ENCODE data around the gene GATA6. TPM values are rescaled to one million over a fixed set of nuclear protein-coding genes. Genes with fewer than 3 reads are reported as not detected.
A peak's percentile ranks its signal among the peaks of the same experiment; 100 is the strongest.

Gene GATA6
- polyA plus RNA-seq, 1 donor from 2014 or later: not detected

DNA sequence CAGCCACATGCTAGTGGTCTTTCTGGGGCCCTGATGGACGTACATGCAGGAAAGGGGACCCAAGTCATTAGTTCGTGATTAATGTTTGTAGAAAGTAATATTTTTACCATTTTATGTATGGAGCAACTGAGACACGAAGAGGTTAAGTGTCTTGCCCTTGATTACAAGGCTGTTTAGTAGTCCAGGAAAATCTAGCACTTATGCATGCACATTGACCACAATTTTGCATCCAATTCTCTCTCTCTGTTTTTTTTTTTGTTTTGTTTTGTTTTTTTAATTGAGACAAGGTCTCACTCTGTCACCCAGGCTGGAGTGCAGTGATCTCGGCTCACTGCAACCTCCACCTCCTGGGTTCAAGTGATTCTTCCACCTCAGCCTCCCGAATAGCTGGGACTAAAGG is 8.3 kb upstream of the GATA6 start:
- peaks cover 0 to 5% (median 3%) of the 10 kb centered on the region in 3 donors for H3K9me3 Mint-ChIP-seq
- H3K4me1 Mint-ChIP-seq: no peaks in the 10 kb centered on the region
- H3K4me3 Mint-ChIP-seq: no peak overlapping the region
- H3K27me3 Mint-ChIP-seq: peaks cover 30% of the 10 kb centered on the region
- H3K27ac Mint-ChIP-seq: no peak overlapping the region
- no peaks in the 10 kb centered on the region for H3K36me3 Mint-ChIP-seq

DNA sequence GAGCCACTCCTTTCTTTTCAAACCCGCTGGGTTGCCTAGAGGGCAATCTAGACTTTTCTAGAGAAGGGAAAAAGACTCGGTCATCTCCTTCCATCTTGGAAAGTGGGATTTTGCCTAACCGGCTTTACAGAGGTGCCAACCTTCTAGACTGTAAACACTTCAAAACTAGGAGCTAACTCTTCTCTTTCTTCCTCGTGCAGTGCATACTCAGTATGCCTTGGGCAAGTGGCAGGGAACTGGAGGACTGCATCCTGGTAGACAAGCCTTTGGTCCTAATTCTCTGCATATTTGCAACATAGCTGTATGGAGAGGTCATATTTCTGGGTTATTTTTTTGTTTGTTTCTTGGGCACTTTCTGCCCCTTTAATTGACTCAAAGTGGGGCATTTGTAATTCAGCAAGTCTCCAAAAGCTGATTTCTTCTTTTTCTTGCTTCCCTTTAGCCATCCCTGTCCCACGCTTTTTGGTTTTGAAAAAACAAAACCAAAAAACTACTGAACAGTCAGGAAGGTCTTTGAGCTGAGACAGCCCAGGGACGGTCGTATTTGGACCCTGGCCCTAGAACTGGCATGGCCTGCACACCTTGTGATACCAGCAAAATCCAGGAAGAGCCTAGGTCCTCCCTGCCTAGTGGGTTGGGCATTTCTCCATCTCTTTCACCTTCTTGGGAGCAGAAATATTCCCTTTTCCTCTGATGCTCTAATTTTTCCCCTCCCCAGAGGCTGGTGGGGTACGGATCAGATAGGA is 5.8 kb upstream of the GATA6 start:
- no peaks in the 10 kb centered on the region for H3K36me3 Mint-ChIP-seq
- H3K4me1 Mint-ChIP-seq: peaks cover 0 to 4% (median 1%) of the 10 kb centered on the region in 3 donors
- no peak overlapping the region for H3K4me3 Mint-ChIP-seq
- peaks cover 0 to 3% (median 3%) of the 10 kb centered on the region in 3 donors for H3K9me3 Mint-ChIP-seq
- no peak overlapping the region for H3K27ac Mint-ChIP-seq
- H3K27me3 Mint-ChIP-seq: peaks cover 52% of the 10 kb centered on the region

DNA sequence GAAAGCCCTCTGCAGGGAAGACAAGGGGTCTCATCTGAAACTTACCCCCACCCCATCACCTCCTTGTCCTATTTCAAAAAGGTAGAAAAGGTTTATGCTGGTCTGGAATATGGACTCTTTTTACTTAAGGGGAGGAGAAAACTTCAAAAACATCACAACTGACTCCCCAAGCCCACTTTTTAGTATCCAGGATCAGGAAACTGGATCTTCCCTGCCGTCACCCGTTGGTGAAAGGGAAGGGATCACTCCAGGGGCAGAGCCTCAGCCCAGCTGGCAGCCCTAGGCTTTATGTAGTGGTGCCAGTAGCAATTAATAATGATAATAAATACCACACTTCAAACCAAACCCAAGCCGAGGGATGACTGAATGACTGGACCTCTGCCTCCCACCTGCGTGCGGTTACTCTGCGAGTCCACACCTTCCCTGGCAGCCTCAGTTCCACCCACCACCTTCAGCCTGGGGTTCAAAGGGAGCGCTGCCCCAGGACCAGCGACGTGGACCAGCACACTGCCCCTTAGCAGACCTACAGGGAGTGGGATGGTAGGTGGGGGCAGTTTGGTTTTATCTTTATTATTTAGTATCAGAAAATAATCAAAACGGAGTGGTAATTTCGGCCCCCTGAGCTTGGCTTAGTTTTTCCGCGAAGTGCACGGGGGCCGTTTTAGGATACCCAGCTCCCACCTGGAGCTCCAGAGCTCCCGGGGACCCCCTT is 4.9 kb upstream of the GATA6 start:
- Mint-ChIP-seq H3K36me3 (no peaks in the 10 kb centered on the region), H3K27ac (no peak overlapping the region), H3K4me3 (peak overlapping the region in 1 of 4 donors; percentile 23), H3K4me1 (peaks cover 0 to 5% (median 3%) of the 10 kb centered on the region in 3 donors), H3K27me3 (peaks cover 52% of the 10 kb centered on the region), H3K9me3 (peaks cover 0 to 3% (median 0%) of the 10 kb centered on the region in 3 donors)

DNA sequence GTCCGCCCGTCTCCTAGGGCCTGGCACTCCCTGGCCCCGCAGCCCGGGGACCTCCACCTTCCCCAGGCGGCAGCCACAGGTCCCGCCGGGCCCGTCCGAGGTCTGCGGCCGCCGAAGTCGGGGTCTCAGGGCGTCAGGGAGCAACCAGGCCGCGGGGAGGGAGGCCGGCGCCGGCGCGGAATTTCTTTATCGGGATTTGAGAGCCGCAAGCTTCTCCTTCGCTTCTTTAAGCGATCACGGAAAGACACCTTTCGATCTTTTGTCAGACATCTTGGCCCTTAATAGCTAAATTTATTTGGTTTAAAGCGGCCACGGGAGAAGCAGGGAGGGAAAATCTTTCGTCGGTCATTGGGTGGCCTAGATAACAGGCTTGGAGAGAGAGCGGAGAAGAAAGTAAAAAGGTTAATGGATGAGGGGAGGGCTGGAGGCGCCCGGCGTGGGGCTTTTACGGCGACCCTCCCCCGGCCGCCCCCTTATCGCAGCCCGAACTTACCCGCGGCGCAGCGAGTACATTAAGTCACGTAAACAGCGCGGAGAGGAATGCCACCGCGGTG is 4.3 kb upstream of the GATA6 start:
- H3K27ac Mint-ChIP-seq: no peak overlapping the region
- H3K4me1 Mint-ChIP-seq: peaks cover 0 to 7% (median 3%) of the 10 kb centered on the region in 3 donors
- H3K27me3 Mint-ChIP-seq: peaks cover 58% of the 10 kb centered on the region
- H3K36me3 Mint-ChIP-seq: no peaks in the 10 kb centered on the region
- H3K4me3 Mint-ChIP-seq: peak overlapping the region in 1 of 4 donors; percentile 21
- H3K9me3 Mint-ChIP-seq: peaks cover 0 to 3% (median 0%) of the 10 kb centered on the region in 3 donors

GRCh38 chr18:22165603-22166068 is 3.8 kb upstream of the GATA6 start:
- H3K4me3 Mint-ChIP-seq: no peak overlapping the region
- H3K4me1 Mint-ChIP-seq: peaks cover 0 to 10% (median 4%) of the 10 kb centered on the region in 3 donors
- peaks cover 0 to 3% (median 0%) of the 10 kb centered on the region in 3 donors for H3K9me3 Mint-ChIP-seq
- no peaks in the 10 kb centered on the region for H3K36me3 Mint-ChIP-seq
- no peak overlapping the region for H3K27ac Mint-ChIP-seq
- peaks cover 62% of the 10 kb centered on the region for H3K27me3 Mint-ChIP-seq

GRCh38 chr18:22166069-22166950 is 3.1 kb upstream of the GATA6 start:
- Mint-ChIP-seq H3K27ac (peak overlapping the region in 1 of 3 donors; percentile 67), H3K9me3 (no peaks in the 10 kb centered on the region), H3K4me1 (peaks cover 0 to 10% (median 6%) of the 10 kb centered on the region in 3 donors), H3K36me3 (no peaks in the 10 kb centered on the region), H3K27me3 (peaks cover 65% of the 10 kb centered on the region), H3K4me3 (peak overlapping the region in 2 of 4 donors; percentile 5 to 41)

DNA sequence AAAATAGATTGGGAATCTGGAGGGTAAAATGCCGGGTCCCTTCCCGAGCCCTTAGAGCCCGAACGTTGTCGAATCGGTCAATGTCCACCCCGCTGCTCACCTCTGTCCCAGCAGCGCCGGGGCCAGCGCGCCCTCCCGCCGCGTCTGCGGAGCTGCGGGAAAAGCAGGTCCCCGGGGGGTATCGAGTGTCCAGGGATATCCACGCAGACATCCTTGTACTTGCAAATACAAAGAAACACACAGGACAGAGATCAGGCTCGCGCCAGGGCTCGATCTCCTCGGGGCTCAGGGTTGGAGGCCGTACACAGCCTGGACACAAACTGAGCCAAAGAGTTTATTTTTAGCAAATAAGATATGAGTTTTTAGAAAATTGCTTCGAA is 2.3 kb upstream of the GATA6 start:
- Mint-ChIP-seq H3K27me3 (peaks cover 63% of the 10 kb centered on the region), H3K36me3 (no peaks in the 10 kb centered on the region), H3K9me3 (no peaks in the 10 kb centered on the region), H3K4me1 (peaks cover 0 to 10% (median 6%) of the 10 kb centered on the region in 3 donors), H3K27ac (peak overlapping the region in 1 of 3 donors; percentile 67), H3K4me3 (no peak overlapping the region)

DNA sequence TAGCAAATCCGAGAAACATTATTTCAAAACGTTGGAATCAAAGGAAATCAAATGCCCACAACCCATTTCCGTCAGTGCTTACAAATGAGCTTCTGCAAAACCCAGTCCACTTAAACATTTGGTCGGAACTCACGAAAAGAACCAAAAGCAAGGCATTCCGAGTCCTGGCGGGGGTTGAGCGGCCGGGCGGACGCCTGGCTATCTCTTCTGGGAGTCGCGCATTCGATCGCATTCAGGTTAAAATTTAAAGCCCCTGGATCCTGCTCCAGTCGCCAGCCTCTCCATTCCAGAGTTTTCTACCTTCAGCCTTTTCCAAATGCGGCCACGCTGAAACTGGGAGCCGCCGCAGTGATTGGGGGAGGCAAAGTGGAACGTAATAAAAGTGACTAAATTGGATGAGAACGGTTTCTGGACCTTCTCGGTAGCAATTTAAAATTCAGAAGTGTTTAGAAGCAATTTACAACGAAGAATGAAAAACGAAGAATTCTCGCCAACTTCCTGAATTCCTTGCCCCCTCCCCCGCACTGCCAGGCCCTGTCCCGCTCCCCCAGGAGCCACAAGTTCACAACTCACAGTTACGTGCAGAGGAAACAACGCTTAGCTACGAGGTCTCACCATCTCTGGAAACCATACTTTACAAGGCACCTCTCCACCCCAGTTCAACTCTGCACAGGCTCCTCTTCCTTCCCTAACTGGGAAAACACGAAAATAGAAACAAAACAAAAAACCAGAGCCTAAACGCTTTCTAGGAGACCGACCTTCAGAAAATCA is 1.7 kb upstream of the GATA6 start:
- H3K9me3 Mint-ChIP-seq: no peaks in the 10 kb centered on the region
- H3K27ac Mint-ChIP-seq: no peak overlapping the region
- peaks cover 62% of the 10 kb centered on the region for H3K27me3 Mint-ChIP-seq
- H3K36me3 Mint-ChIP-seq: no peaks in the 10 kb centered on the region
- peak overlapping the region in 2 of 4 donors; percentile 52 to 78 for H3K4me3 Mint-ChIP-seq
- peaks cover 0 to 10% (median 6%) of the 10 kb centered on the region in 3 donors for H3K4me1 Mint-ChIP-seq

DNA sequence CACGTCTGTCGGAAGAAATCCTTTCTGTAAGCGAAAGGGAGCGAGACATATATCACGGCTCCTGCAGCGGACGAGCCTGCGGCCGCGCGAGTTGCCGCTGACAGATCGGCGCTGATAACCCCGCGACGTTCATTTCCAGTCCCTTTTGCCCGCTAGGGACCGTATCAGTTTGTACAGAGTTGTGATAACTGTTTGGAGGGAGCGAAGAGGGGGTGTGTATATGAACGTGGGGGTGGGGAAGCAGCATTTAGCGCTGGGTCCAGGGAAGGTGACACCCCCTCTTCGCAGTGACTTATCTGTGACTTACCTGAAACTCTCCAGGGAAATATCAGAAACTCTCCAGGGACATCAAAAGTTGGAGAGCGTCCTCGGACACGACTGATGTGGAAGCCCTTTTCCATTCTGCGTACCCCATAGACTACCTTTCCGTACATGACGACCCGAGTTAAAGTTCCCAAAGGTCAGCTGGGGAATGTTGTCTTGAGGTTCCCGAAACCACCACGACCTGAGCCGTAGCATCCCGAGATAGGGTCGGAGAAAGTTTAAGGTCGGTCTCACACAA is 948 bp upstream of the GATA6 start:
- H3K27ac Mint-ChIP-seq: no peak overlapping the region
- no peaks in the 10 kb centered on the region for H3K36me3 Mint-ChIP-seq
- peak overlapping the region in 3 of 4 donors; percentile 2 to 78 (median 40) for H3K4me3 Mint-ChIP-seq
- H3K9me3 Mint-ChIP-seq: no peaks in the 10 kb centered on the region
- H3K4me1 Mint-ChIP-seq: peaks cover 0 to 10% (median 6%) of the 10 kb centered on the region in 3 donors
- H3K27me3 Mint-ChIP-seq: peaks cover 62% of the 10 kb centered on the region

GRCh38 chr18:22169889-22170420 is 566 bp downstream of the GATA6 start:
- peaks cover 0 to 10% (median 6%) of the 10 kb centered on the region in 3 donors for H3K4me1 Mint-ChIP-seq
- H3K9me3 Mint-ChIP-seq: no peaks in the 10 kb centered on the region
- no peaks in the 10 kb centered on the region for H3K36me3 Mint-ChIP-seq
- H3K27me3 Mint-ChIP-seq: peaks cover 65% of the 10 kb centered on the region
- H3K4me3 Mint-ChIP-seq: peak overlapping the region; percentile 43 to 90 (median 78)
- H3K27ac Mint-ChIP-seq: peak overlapping the region in 1 of 3 donors; percentile 33

GRCh38 chr18:22170421-22171257 is 1.2 kb downstream of the GATA6 start:
- Mint-ChIP-seq H3K9me3 (no peaks in the 10 kb centered on the region), H3K4me3 (peak overlapping the region in 3 of 4 donors; percentile 61 to 90 (median 86)), H3K27me3 (peaks cover 68% of the 10 kb centered on the region), H3K36me3 (no peaks in the 10 kb centered on the region), H3K4me1 (peaks cover 0 to 10% (median 6%) of the 10 kb centered on the region in 3 donors), H3K27ac (peak overlapping the region in 1 of 3 donors; percentile 33)

GRCh38 chr18:22171258-22172119 is 2.1 kb downstream of the GATA6 start:
- Mint-ChIP-seq H3K27me3 (peaks cover 69% of the 10 kb centered on the region), H3K4me3 (no peak overlapping the region), H3K4me1 (peaks cover 0 to 10% (median 6%) of the 10 kb centered on the region in 3 donors), H3K27ac (no peak overlapping the region), H3K36me3 (no peaks in the 10 kb centered on the region), H3K9me3 (no peaks in the 10 kb centered on the region)

Data from IgD-negative memory B cell (primary cell).